ENCODE data around the gene EML6.

GRCh38 chr2:54954705-54955357, 231.4 kb downstream of the EML6 start:
- TF ChIP-seq CTCF (IDR thresholded peaks at IDR 0.05; ENCODE audit: low read depth, low read length) (no peak), EZH2phosphoT487 (IDR thresholded peaks at IDR 0.05; ENCODE audit: low read depth) (no peak)
